Measurements from ENCODE around the gene SAT2. TPM values are rescaled to one million over a fixed set of nuclear protein-coding genes. Genes with fewer than 3 reads are reported as not detected.

SAT2 gene
- polyA plus RNA-seq, 4 donors = 124 to 145 (median 139) TPM

DNA sequence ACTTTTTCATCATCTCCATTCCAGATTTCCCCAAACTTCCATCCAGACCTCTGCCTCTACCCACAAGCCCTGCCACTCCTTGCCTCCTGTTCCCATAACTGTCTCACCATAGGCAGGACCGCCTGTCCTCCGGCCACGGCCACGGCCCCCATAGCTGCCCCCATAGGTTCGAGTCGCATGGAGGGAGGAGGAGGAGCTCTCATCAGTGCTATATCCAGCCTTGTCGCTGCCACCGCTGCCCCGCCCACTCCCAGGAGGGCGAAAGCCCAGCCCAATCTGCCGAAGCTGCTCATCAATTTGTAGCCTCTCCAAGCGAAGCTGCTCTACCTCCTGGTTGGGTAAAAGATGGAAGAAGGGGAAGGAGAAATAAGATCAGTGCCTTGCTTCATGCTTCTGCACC lies 34.3 kb downstream of the SAT2 start:
- DNase-seq (ENCODE audit: low read depth in 4 of 4, low spot score in 3 of 4) = no peak

DNA sequence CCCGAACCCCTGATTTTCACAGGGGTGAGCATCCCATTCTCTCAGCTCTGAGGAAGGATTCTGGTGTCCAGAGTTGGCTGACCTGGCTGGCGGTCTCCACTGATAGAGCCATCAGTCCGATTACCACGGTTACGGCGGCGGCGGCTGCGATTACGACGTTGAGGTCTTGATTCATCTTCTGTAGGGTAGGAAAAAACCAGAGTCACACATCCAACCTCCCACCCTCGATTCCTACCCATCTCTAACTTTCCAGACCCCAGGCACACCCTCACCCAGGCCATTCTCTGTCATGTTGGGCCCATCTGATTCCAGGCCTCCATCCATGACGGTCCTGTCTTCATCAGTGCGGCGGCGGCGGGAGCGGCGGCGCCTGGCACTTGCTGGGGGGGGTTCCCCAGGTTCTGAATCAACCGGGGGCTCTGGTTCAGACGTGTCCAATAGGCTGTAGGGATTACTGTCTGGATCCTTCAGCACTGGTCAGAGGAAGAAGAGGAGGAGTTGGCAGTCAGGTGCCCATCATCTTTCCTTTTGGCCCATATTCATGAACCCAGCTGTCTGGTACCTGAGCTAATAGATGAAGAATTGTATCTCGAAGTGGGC lies 35.1 kb downstream of the SAT2 start:
- no peak for DNase-seq (ENCODE audit: low read depth in 4 of 4, low spot score in 3 of 4)

DNA sequence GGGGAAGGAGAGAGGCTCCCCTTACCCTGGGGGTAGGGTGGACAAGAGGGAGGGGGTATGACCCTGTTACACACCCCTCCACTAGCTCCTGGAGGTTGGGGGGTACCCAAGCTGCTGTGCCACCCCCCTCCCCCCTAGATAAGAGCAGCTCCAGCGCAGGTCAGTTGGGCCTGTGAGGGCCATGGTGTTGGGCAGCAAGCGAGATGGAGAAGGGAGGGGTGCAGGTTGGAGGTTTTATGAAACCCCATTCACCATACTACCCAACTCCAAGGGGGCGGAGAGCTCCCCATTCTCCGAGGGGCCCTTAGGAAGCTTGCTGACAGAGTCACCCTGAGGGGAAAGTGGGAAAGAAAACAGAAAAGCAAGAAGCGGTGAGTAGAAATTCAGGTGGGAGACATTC lies 36.0 kb downstream of the SAT2 start:
- DNase-seq (ENCODE audit: low read depth in 4 of 4, low spot score in 3 of 4) = no peak

DNA sequence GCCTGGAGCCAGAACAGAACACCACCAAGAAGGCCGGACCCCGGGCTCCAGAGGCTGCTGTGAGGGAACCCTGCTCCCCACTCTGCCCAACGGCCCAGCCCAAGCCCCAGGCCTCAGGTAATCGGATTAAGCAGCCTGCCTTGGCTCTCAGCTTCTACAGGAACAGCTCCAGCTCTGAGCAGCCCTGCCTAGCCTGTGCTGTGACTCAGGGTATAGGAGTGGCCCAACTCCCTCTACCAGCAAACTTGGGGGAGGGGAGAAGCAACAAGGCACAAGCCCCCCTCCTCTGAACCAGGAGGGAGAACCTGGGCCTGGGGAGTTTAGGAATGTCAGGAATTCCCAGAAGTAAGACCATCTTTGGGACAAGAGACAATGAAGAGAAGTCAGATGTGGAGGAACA lies 36.9 kb downstream of the SAT2 start:
- no peak for DNase-seq (ENCODE audit: low read depth in 4 of 4, low spot score in 3 of 4)

DNA sequence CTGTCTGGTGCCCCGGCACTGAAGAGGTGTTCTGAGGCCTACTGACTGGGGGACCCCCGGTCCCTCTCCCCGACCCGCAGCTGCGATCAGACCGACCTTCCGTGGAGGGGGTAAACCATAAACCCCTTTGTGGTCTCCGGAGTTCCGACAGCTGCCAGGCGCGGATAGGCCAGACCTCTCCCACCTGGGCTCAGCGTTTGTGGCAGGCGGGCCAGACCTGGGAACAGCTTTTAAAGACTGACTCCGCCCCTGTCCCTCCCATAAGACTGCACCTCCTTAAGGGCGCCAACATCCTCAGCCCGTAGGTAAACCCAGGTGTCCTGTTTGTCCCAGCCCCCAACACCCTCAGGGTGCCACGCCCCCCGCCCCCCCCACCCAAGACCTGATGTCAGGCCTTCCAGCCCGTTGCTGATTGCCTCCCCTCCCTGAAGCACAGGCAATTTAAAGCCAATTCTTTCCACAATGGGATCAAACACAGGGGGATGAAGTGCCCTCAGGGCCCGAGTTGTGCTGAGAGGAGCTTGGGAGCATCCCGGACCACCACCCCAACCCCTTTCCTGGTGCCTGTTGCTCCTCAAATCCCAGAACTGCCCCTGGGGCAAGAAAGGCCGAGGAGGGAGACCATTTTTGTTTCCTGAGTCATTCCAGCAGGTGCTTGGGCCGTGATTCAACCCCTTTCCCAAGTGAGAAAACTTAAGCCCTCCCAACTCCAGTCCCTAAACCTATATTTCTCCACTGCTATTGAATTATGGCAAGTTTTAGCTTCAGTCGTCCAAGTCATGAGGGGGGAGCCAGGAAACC lies 37.5 kb downstream of the SAT2 start, which contains the start of gene SOX15:
SOX15 (minus strand) TSS at position 204 of the 801 bp plus-strand sequence. CDS start 418 bp downstream, outside the sequence.
- DNase-seq (ENCODE audit: low read depth in 4 of 4, low spot score in 3 of 4) = no peak

DNA sequence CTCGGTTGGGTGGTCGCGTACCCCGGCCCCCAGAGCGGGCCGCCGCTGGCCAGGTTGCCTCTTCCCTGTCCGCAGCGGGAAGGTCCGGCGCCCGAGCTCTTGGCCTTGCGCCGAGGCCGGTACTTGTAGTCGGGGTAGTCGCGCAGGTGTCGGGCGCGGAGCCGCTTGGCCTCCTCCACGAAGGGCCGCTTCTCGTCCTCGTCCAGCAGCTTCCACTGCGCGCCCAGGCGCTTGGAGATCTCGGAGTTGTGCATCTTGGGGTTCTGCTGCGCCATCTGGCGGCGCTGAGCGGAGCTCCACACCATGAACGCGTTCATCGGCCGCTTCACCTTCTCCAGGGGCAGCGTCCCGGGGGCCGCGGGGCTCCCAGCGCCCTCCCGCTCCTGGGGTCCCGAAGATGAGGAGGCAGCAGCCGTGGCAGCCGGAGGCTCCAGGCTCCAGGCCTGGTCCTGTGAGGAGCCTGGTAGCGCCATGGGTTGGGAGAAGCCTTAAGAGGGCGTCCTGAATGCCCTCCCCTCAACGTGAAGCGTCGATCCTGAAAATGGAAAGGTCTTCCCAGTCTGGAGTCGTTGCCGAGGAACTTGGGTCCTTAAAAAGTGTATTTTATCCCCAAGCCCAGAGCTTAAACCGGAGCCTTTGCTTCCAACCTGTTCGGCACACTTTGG lies 38.3 kb downstream of the SAT2 start:
- DNase-seq (ENCODE audit: low read depth in 4 of 4, low spot score in 3 of 4) = peak; percentile 66 to 83 (median 77)

DNA sequence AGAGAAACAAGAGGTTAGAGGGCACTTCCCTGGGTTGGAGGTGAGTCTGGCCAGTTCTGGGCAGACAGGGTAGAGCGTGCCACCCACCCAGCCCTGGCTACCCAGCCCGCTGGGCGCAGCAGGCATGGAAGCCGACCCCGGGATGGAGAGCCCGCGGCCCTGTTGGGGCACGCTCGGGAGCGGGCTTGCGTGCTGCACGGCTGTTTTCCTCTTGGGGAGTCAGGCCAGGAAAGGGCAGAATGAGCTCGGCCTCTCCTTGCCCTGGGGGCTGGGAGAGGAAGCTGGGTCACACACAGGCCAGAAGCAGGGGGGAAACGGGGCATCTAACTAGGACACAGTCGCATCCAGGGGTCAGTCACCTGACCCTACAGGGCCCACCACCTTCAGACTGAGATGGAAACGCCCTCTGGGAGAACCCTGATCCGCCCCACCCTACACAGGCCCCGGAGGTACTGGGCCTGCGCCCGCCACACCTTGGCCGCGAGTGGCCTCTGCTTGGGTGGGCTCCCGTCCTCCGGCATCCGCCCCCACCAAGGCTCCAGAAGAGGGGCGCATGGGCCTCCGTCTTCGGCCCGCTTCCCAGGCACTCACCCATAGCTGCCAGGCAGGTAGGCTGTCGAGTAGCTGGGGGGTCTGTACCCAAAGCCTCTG lies 38.9 kb downstream of the SAT2 start:
- no peak for DNase-seq (ENCODE audit: low read depth in 4 of 4, low spot score in 3 of 4)

DNA sequence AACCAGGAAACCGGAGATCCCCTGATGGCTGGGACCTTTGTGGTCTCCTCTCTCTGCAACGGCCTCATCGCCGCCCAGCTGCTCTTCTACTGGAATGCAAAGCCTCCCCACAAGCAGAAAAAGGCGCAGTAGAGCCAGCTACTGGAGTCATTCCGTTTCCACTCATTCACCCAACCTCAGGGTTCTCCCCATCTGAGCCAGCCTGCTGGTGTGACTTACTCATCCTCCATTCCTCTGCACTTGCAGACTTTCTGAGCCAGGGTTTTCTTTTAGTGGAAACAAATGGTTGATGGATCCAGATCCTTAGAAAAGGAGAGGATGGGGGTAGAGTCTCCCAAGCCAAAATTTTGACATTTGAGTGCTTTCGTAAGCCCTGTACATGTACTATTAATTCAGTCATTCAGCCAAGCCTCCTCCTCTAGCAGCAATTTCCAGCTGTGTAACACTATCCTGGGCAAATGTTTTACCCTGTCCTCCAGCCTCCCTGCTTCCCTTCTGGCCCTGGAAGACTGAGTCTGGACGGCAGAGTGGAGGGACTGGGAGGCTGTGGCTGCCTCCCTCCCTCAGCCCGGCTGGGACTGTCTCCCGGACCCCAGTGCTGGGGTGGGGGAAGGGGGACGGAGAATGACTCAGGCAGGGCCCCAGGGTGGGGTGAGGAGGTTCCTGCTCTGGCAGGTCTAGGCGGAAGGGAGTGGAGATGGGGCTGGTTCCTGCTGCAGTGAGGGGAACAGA lies 40.0 kb downstream of the SAT2 start:
- DNase-seq (ENCODE audit: low read depth in 4 of 4, low spot score in 3 of 4) = no peak

DNA sequence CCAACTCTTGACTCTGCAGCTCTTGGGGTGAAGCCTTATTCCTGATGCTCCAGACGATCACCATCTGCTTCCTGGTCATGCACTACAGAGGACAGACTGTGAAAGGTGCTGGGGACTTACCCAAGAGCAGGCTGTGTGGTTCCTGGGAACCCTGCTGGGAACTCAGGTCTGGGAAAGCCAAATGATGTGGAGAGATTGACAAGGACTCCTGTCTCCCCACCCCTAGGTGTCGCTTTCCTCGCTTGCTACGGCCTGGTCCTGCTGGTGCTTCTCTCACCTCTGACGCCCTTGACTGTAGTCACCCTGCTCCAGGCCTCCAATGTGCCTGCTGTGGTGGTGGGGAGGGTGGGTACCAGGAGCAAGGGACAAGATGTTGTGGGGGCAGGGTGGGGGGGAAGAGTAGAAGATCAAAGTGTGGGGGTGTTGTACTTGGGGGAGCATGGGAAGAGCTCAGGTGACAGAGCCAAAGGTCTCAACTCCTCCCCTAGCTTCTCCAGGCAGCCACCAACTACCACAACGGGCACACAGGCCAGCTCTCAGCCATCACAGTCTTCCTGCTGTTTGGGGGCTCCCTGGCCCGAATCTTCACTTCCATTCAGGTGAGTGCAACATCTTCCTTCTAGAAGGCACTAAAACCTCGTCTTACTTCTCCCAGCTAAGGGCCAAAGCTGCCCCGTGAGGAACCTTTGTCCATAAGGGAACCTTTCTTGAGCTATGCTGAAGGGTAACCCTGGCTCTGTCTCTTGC lies 40.8 kb downstream of the SAT2 start:
- DNase-seq (ENCODE audit: low read depth in 4 of 4, low spot score in 3 of 4) = no peak

DNA sequence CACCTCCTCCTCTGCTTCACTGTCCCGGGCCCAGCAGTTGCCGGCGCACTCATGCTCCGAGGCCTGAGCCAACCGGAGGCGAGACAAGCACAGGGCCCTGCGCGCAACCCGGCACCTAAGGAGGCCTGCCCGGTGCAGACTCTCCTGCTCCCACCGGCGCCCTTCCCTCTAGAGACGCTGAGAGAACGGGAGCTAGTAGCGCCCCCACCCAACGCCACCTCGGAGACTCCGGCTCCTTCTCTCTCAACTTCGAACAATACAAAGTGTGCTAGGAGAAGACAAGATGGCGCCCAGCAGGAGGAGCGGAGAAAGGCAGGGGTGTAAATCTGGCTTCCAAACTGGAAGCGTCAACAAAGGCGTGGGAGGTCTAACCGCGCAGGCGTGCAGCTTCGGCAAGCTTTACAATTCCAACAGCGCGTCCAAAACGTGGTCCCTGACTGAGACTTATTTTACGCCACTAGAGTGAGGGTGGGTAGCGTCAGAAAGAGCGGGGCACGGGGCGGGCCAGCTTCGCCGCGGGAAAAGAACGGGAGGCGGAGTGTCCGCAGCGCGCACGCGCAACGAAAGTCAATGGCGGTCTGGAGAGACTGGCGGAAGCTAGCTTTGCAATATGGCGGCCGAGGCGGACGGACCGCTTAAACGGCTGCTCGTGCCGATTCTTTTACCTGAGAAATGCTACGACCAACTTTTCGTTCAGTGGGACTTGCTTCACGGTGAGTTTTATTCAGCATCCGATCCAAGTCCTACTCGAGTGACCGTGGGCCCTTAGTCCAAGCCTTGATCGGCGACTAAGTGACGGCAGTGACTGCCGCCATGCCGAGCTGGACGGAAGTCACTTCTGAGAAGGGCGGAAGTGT lies 44.1 kb downstream of the SAT2 start, which contains the start of gene MPDU1:
MPDU1 (plus strand) TSS at position 600 of the 857 bp plus-strand sequence; CDS start at position 611, 11 bp downstream.
- DNase-seq (ENCODE audit: low read depth in 4 of 4, low spot score in 3 of 4) = peak; percentile 92 to 98 (median 96)

DNA sequence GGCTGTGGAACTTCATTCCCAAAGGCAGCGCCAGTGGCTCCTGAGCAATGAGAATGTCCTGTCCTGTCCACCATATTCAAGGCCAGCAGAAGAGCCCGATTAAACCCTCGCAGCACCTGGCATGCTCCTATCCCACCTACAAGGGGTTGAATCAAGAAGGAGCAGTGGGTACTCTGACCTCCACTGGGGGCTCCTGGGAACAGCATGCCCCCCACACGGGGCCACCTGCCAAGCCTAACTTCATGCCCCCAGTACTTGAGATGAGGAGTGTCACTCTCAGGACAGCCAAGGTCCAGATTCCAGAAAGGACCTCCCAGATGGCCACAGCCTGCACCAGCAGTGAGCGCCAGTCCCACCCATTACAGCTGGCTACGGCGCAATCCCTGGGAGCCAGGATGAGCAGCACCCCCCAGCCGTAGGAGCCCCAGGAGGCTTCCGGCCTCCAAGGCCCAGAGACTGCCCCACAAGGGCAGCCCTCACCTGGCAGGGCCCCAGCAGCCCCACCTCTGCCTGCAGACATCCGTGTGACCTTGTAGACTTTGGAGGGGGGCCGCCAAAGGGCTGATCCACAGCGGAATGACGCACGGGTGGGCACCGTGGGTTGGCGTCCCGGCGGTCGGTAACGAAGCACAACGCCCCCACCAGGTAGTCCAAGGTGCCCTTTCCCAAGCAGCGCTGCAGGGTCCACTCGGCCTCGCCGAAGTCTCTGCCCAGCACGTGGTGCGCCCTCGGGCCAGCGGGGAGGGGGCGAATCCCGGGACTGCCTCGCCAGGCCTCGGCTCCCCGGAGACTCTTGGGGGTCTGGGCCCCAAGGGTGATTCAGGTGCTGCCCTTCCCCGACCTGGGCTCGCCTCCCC lies 45.0 kb downstream of the SAT2 start:
- no peak for DNase-seq (ENCODE audit: low read depth in 4 of 4, low spot score in 3 of 4)

DNA sequence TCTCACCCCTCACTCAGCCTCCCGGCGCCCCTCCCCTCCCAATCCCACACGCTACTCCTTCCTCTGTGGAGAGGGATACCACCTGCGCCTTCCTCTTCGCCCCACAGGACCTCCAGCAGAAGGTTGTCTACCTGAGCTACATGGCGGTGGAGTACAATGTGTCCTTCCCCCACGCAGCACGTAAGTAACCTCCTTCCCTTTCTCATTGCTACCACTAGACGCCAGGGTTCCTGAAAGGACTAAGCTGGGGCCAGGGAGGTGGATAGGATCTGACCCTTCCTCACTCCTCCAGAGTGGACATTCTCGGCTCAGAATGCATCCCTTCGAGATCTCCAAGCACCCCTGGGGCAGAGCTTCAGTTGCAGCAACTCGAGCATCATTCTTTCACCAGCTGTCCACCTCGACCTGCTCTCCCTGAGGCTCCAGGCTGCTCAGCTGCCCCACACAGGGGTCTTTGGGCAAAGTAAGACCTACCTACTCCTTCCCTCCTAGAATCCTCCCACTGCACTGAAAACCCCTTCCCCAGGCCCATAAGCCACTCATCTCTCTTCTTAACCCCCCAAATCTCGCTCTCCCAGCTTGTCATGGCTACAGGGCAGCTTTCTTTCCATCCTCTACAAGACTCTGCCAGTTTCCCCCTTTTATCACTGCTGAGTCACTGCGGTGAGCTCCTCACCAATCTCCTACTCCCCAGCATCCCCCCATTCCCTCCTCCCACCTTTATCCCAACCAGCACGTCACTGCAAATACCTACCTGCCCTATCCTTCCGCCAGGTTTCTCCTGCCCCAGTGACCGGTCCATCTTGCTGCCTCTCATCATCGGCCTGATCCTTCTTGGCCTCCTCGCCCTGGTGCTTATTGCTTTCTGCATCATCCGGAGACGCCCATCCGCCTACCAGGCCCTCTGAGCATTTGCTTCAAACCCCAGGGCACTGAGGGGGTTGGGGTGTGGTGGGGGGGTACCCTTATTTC lies 46.7 kb downstream of the SAT2 start:
- DNase-seq (ENCODE audit: low read depth in 4 of 4, low spot score in 3 of 4) = no peak

DNA sequence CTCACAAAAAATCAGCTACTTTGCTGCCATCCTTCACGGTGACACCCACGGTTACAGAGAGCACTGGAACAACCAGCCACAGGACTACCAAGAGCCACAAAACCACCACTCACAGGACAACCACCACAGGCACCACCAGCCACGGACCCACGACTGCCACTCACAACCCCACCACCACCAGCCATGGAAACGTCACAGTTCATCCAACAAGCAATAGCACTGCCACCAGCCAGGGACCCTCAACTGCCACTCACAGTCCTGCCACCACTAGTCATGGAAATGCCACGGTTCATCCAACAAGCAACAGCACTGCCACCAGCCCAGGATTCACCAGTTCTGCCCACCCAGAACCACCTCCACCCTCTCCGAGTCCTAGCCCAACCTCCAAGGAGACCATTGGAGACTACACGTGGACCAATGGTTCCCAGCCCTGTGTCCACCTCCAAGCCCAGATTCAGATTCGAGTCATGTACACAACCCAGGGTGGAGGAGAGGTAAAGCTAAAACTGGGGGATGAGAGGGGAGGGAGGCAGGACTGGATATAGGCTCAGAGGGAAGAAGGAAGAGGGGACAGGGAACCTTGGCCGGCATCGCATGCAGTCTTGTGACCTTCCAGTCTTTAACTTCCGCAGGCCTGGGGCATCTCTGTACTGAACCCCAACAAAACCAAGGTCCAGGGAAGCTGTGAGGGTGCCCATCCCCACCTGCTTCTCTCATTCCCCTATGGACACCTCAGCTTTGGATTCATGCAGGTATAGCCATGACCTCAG lies 47.6 kb downstream of the SAT2 start:
- no peak for DNase-seq (ENCODE audit: low read depth in 4 of 4, low spot score in 3 of 4)

DNA sequence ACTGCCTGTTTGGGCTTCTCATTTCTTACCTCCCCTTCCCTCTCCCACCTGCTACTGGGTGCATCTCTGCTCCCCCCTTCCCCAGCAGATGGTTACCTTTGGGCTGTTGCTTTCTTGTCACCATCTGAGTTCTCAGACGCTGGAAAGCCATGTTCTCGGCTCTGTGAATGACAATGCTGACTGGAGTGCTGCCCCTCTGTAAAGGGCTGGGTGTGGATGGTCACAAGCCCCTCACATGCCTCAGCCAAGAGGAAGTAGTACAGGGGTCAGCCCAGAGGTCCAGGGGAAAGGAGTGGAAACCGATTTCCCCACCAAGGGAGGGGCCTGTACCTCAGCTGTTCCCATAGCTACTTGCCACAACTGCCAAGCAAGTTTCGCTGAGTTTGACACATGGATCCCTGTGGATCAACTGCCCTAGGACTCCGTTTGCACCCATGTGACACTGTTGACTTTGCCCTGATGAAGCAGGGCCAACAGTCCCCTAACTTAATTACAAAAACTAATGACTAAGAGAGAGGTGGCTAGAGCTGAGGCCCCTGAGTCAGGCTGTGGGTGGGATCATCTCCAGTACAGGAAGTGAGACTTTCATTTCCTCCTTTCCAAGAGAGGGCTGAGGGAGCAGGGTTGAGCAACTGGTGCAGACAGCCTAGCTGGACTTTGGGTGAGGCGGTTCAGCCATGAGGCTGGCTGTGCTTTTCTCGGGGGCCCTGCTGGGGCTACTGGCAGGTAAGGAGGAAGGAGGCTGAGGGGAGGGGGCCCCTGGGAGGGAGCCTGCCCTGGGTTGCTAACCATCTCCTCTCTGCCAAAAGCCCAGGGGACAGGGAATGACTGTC lies 48.4 kb downstream of the SAT2 start, which contains the start of gene CD68:
CD68 (plus strand) TSS at position 638 of the 833 bp plus-strand sequence; CDS start at position 678, 40 bp downstream.
- DNase-seq (ENCODE audit: low read depth in 4 of 4, low spot score in 3 of 4) = no peak

All from right renal pelvis (tissue), 4 donors.